AG09319 (cell line): ENCODE results near the gene MARK3.

Experiments
- DNase-seq: peaks from one replicate; pipeline ENCODE4 v3.0.0-alpha.2; 2010; ENCODE audit warnings: low read depth; ENCODE audit errors: extremely low read depth
- TF ChIP-seq, protein P1 (sequence below): IDR thresholded peaks from 2 replicates; pipeline ENCODE4 v1.5.1; 2011; ENCODE audit warnings: low read depth, mild to moderate bottlenecking, inconsistent platforms, low read length, moderate library complexity

MARK3 gene

DNA sequence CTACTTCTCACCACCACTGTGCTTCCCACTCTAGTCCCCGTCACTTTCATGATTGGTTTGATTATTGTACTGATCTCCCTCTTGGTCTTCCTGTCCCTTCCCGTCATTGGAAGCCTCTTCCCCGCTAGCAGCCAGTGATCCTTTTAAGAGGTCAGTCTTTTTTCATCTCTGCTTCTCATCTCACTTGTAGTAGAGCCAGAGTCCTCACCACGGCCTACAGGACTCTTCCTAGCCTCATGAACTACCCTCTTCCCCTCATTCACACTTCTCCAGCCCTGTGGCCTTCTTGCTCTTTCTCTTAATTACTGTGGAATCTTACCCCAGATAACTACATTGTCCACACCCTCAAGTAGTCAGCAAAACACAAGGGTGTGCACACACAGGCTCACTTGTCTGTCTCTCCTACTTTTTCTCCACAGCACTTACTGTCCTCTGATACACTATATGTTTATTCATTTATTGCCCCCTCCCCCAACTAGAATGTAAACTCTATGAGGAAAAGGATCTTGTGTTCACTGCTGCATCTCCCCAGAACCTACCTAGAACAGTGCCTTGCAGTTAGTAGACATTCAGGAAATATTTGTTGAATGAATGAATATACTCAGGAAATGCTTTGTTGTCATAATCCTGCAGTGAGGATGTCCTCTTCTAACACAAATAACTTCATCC lies 71.1 kb downstream of the MARK3 start:
- TF ChIP-seq, protein P1, sequence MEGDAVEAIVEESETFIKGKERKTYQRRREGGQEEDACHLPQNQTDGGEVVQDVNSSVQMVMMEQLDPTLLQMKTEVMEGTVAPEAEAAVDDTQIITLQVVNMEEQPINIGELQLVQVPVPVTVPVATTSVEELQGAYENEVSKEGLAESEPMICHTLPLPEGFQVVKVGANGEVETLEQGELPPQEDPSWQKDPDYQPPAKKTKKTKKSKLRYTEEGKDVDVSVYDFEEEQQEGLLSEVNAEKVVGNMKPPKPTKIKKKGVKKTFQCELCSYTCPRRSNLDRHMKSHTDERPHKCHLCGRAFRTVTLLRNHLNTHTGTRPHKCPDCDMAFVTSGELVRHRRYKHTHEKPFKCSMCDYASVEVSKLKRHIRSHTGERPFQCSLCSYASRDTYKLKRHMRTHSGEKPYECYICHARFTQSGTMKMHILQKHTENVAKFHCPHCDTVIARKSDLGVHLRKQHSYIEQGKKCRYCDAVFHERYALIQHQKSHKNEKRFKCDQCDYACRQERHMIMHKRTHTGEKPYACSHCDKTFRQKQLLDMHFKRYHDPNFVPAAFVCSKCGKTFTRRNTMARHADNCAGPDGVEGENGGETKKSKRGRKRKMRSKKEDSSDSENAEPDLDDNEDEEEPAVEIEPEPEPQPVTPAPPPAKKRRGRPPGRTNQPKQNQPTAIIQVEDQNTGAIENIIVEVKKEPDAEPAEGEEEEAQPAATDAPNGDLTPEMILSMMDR: no peak
- no peak for DNase-seq

DNA sequence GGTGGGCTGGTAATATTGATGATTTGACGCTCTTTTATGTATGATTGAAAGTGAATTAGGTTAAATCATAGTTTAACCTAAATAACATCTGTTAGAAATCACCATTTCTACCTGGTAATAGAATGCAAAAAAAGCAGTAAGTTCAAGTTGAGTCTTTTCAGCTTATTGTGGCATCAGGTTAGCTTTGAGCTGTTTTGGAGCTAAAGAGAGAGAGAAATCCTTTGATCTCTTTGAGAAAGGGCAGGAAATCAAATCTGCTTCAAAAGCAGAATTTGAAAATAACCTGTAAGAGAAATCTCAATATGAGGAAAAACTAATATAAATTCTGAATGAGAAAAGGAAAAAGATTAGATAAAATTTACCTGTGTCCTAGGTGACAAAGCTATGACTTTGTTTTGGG lies 75.2 kb downstream of the MARK3 start:
- DNase-seq: no peak
- TF ChIP-seq, protein P1: no peak

DNA sequence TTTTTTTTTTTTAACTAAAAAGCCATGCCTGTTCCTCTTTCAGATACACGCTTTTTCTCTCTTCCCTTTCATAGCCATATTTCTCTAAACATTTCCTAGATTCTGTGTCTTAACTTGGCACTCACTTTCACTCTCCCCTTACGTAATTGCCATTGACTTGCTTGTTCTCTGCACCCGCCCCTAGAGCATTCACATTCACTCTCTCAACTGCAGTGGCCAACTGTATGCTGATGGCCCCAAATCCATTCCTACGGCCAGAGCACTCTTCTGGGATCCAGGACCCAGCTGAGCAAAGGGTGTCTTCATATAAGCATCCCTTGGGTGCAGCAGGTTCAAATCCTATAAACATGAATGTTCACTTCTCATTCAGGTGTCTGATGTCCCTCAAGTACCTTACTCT lies 77.9 kb downstream of the MARK3 start:
- no peak for DNase-seq
- TF ChIP-seq, protein P1: no peak

DNA sequence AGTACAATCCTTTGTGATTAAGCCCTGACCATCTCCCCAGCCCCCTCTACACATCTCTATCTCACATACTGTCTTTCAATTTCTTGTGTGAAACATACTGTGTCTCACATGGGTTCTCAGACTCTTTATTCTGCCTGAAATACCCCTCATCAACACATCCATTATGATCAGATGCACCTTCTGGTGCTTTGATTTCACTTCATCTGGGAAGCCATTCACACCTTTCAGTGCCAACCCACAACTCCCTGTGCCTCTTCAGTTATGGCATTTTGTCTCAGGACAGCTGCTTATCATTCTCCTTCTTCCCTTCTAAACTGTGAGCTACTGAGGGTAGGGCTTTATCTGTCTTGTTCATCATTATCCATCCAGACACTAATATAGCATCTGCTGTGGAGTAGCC lies 78.6 kb downstream of the MARK3 start:
- no peak for DNase-seq
- TF ChIP-seq, protein P1: no peak

DNA sequence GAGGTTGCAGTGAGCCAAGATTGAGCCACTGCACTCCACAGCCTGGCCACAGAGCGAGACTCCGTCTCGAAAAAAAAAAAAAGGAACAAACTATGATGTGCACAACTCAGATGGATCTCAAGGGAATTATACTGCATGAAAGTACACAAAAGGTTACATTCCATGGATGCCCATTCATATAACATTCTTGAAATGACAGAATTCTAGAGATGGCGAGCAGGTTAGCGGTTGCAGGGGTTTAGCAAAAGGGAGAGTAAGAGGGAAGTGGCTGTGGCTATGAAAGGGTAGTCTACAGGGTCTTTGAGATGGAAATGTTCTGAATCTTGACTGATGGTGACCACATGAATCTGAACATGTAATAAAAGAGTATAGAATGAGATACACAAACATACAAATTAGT lies 87.7 kb downstream of the MARK3 start:
- TF ChIP-seq, protein P1: no peak
- no peak for DNase-seq

DNA sequence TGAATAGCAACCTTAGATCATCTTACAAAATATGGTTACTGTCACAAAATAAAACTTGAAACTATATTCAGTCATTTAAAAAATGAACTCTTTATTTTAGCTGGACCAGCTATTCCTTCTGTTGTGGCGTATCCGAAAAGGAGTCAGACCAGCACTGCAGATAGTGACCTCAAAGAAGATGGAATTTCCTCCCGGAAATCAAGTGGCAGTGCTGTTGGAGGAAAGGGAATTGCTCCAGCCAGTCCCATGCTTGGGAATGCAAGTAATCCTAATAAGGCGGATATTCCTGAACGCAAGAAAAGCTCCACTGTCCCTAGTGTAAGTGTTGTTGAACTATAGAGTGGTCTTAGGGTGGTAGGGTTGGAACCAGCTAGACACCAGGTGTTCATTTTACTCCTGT lies 89.7 kb downstream of the MARK3 start:
- no peak for DNase-seq
- TF ChIP-seq, protein P1: no peak

DNA sequence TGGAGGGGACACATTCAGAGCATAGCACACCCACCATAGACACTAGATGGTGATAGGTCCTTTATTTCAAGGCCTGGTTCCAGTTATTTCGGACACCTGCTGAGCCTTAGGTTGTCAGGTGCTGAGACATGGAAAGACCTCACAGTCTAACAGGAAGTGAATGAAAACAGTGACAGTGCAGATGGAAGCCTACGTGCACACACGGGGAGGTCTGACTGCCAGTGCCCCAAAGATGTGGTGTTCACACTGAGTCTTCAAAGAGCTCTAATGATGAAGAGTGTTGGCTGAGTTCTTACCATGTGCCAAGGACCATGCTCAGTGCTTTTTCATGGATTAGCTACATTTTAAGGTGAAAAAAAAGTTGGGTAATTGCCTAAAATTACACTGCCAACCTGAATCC lies 90.8 kb downstream of the MARK3 start:
- DNase-seq: no peak
- TF ChIP-seq, protein P1: no peak
